GM12892 (cell line): ENCODE measurements around the gene ANO4.
"Not testable (repeated sequence)": the region's sequence is repeated elsewhere in the genome, so short reads cannot be mapped to it uniquely, and the experiment has no call there.

ENCODE experiments used
- DNase-seq: peaks from one replicate; pipeline ENCODE4 v3.0.0; 2011; ENCODE audit not compliant: insufficient read length
- FAIRE-seq: peaks from 2 replicates; lab custom pipeline; 2011; peaks lifted over from hg19 to GRCh38; lab: Jason Lieb, UNC
- POLR2A ChIP-seq: IDR thresholded peaks from 2 replicates; pipeline ENCODE4 v1.6.1; 2011; ENCODE audit warnings: low read depth, low read length, control low read depth
- POLR2AphosphoS5 ChIP-seq: IDR thresholded peaks from 2 replicates; pipeline ENCODE4 v1.6.1; 2011; ENCODE audit warnings: low read depth, low read length, control low read depth
- TAF1 ChIP-seq: IDR thresholded peaks from 2 replicates; pipeline ENCODE4 v1.6.1; 2011; ENCODE audit warnings: low read depth, mild to moderate bottlenecking, control low read depth, low read length, borderline replicate concordance

ANO4 gene

GRCh38 chr12:100986595-100987547 is 192.3 kb downstream of the ANO4 start:
- FAIRE-seq, result no peak
- no peak for DNase-seq

GRCh38 chr12:100987552-100988521 is 193.3 kb downstream of the ANO4 start:
- FAIRE-seq (peak; percentile 94), DNase-seq (peak; percentile 34)
- TF ChIP-seq POLR2A, result no peak
- TF ChIP-seq TAF1, result no peak
- no peak for TF ChIP-seq POLR2AphosphoS5

More at GRCh38 chr12:100986595-100987547, 192.3 kb downstream of the ANO4 start:
- TF ChIP-seq POLR2AphosphoS5, result no peak
- TF ChIP-seq TAF1, result no peak
- TF ChIP-seq POLR2A, result no peak

- FAIRE-seq, DNase-seq: not testable (repeated sequence)
Observed at GRCh38 chr12:100989509-100989908, 194.9 kb downstream of the ANO4 start.

- no peak for DNase-seq
- TF ChIP-seq TAF1, result no peak
- no peak for TF ChIP-seq POLR2A
- no peak for FAIRE-seq
Observed at GRCh38 chr12:100991102-100991501, 196.5 kb downstream of the ANO4 start.

GRCh38 chr12:100992194-100992593 is 197.6 kb downstream of the ANO4 start:
- FAIRE-seq (no peak), DNase-seq (no peak)
- TF ChIP-seq POLR2A (no peak), POLR2AphosphoS5 (no peak), TAF1 (no peak)

DNA sequence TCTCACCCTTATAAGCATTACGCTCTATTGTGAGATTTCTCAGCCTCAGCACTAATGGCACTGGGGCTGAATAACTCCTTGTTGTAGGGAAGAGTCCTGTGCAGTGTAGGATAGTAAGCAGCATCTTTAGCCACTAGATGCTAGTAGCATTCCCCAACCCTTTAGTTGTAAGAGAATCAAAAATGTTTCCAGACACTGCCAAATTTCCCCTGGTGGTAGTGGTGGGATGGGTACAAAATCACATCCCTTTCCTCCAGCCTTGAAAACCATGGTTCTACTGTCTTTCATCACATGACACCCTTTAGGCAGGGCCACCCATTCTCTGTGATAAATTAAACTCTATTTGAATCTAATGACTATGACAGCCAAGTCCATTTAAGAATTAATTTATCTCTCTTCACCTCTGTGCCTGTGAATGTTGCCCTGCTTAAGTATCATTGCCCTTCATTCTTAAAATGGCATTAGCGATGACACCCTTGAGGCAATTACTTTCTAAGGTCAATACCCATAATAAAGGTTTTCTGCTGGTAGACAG is 199.4 kb downstream of the ANO4 start:
- TF ChIP-seq POLR2A (no peak), TAF1 (no peak), POLR2AphosphoS5 (no peak)
- DNase-seq (no peak), FAIRE-seq (no peak)

DNA sequence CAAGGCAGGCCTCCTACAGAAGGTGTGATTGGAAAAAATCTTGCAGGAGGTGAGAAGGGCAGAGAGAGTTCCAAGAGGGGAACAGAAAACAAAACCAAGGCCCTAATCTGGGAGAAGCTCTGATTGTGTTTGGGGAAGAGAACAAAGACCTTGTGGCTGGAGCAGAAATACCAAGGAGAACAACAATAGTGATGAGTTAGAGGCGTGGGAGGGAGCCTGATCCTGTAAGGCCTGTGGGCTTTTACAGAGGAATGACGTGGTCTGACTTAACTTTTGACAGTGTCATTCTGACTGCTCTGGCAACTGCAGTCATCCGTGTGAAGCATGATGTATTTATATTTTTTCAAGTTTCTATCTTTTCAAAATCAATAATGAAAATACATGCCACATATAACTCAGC is 200.6 kb downstream of the ANO4 start:
- DNase-seq (no peak), FAIRE-seq (peak; percentile 14)
- TF ChIP-seq TAF1 (no peak), POLR2A (no peak), POLR2AphosphoS5 (no peak)

- DNase-seq, result no peak
- no peak for TF ChIP-seq TAF1
- TF ChIP-seq POLR2AphosphoS5, result no peak
- TF ChIP-seq POLR2A, result no peak
- peak; percentile 51 for FAIRE-seq
Observed at GRCh38 chr12:100995771-100996170, 201.2 kb downstream of the ANO4 start.

DNA sequence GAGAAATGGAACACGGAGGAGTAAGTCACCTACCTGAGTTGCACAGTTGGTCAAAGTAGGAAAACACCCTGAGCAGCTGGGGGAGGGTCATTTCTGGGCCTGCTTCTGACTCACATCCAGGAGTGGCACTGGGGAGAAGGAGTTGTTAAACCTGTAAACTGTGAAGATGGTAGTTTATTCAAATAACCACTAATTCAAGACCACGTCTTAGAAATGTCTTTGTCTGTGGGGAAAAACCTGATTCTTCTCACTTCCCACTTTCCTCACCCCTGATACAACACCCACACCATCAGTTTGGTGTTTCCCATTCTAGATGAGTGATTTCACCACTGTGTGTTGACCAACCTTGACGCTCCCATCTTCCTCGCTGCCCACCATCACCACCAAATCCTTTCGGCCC is 207.1 kb downstream of the ANO4 start:
- TF ChIP-seq POLR2A (no peak), POLR2AphosphoS5 (no peak), TAF1 (no peak)
- DNase-seq, result no peak
- peak; percentile 90 for FAIRE-seq

DNA sequence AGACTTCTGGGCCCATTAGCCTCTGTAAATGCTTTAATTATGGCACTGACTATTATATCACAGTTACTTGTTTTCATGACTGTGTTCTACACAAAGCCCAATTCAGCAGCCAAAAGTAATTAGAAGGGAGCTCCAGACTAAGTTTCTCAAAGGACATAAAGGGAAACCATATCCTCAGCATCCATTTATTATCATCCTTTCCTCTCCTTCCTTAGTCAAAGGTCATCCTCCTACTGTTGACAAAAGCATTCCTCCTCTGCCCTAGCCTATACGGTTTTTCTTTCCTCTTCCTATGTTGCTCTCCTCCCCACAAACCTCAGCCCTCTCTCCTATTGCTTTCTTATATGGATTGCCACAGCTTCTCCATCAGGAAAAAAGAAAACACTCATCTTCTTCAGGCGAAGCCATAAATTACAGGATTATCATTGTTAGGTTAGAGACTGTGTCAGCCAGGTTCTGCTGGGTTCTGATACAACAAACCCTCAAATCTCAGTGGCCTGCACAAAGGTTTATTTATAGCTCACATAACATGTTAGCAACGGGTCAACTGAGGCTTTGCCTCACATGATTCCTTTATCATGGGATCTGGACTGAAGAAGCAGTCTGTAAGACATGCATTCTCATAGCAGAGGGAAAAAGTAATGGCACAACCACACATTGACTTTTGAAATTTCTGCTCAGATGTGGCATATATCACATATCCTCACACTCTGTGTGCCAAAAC is 208.3 kb downstream of the ANO4 start:
- DNase-seq, result no peak
- TF ChIP-seq POLR2AphosphoS5 (no peak), TAF1 (no peak), POLR2A (no peak)
- FAIRE-seq, result no peak
